Smooth muscle cell (in vitro differentiated cells): Measurements from ENCODE around the gene SLIRP. TPM values are rescaled to one million over a fixed set of nuclear protein-coding genes. Genes with fewer than 3 reads are reported as not detected.

ENCODE experiments used
- DNase-seq: peaks from one replicate; lab custom pipeline; 2025; ENCODE audit not compliant: unreplicated experiment; lab: John Stamatoyannopoulos, UW
- H2AFZ ChIP-seq: fragments of 200-600 bp; sonication (generic); 2 replicates; pipeline ENCODE4 v1.6.0; 2016; ENCODE audit warnings: antibody characterized with exemption, low read depth, mild to moderate bottlenecking
- H3F3A ChIP-seq: fragments of 200-600 bp; sonication (generic); 2 replicates; pipeline ENCODE4 v1.6.0; 2017; ENCODE audit warnings: antibody characterized with exemption, low read depth
- H3K27ac ChIP-seq: fragments of 200-600 bp; sonication (generic); 2 replicates; pipeline ENCODE4 v1.5.1; 2016; ENCODE audit warnings: low read depth, mild to moderate bottlenecking
- H3K27me3 ChIP-seq: fragments of 200-600 bp; sonication (generic); 2 replicates; pipeline ENCODE4 v1.6.1; 2016; ENCODE audit warnings: low read depth, mild to moderate bottlenecking
- H3K36me3 ChIP-seq: fragments of 200-600 bp; sonication (generic); 2 replicates; pipeline ENCODE4 v1.5.1; 2016; ENCODE audit warnings: low read depth
- H3K4me1 ChIP-seq: fragments of 200-600 bp; sonication (generic); 2 replicates; pipeline ENCODE4 v1.5.1; 2016; ENCODE audit warnings: low read depth
- H3K4me2 ChIP-seq: fragments of 200-600 bp; sonication (generic); 2 replicates; pipeline ENCODE4 v1.6.0; 2016; ENCODE audit warnings: mild to moderate bottlenecking
- H3K4me3 ChIP-seq: fragments of 200-600 bp; sonication (generic); 2 replicates; pipeline ENCODE4 v1.5.1; 2016; ENCODE audit warnings: mild to moderate bottlenecking
- H3K79me2 ChIP-seq: fragments of 200-600 bp; sonication (generic); 2 replicates; pipeline ENCODE4 v1.6.0; 2016; ENCODE audit warnings: low read depth, mild to moderate bottlenecking
- H3K9ac ChIP-seq: fragments of 200-600 bp; sonication (generic); 2 replicates; pipeline ENCODE4 v1.6.0; 2016; ENCODE audit warnings: low read depth
- H3K9me3 ChIP-seq: fragments of 200-600 bp; sonication (generic); replicated peaks from 2 replicates; pipeline ENCODE4 v1.5.1; 2016; ENCODE audit warnings: low read depth
- H4K20me1 ChIP-seq: fragments of 200-600 bp; sonication (generic); 2 replicates; pipeline ENCODE4 v1.6.0; 2016; ENCODE audit warnings: low read depth
- WGBS: methylation state at CpG from one replicate; pipeline ENCODE4 v1.1.7; 2016; ENCODE audit warnings: low lambda C conversion rate; 5-methylcytosine and 5-hydroxymethylcytosine counted together
- polyA plus RNA-seq: library from polyadenylated mRNA; unstranded; fragments of >200 nt; fragmentation: Nextera tagmentation; extraction: Ambion mirVana; gene quantifications from 2 replicates; pipeline ENCODE4 v1.2.1, GENCODE V29; 2016
- total RNA-seq: library from RNA; depleted of rRNA; stranded (reverse); fragments of >200 nt; gene quantifications from 2 replicates; pipeline ENCODE4 v1.2.3, GENCODE V29; 2014
- TF ChIP-seq, protein P1 (sequence below): fragments of 200-600 bp; sonication (generic); IDR thresholded peaks from 2 replicates; pipeline ENCODE4 v1.5.1; 2017; ENCODE audit warnings: borderline replicate concordance, mild to moderate bottlenecking, antibody characterized with exemption; ENCODE audit not compliant: insufficient read depth, poor library complexity, severe bottlenecking

The SLIRP gene
- total and polyA plus RNA-seq, 2 experiments from 2014 or later = 577 to 735 TPM

DNA sequence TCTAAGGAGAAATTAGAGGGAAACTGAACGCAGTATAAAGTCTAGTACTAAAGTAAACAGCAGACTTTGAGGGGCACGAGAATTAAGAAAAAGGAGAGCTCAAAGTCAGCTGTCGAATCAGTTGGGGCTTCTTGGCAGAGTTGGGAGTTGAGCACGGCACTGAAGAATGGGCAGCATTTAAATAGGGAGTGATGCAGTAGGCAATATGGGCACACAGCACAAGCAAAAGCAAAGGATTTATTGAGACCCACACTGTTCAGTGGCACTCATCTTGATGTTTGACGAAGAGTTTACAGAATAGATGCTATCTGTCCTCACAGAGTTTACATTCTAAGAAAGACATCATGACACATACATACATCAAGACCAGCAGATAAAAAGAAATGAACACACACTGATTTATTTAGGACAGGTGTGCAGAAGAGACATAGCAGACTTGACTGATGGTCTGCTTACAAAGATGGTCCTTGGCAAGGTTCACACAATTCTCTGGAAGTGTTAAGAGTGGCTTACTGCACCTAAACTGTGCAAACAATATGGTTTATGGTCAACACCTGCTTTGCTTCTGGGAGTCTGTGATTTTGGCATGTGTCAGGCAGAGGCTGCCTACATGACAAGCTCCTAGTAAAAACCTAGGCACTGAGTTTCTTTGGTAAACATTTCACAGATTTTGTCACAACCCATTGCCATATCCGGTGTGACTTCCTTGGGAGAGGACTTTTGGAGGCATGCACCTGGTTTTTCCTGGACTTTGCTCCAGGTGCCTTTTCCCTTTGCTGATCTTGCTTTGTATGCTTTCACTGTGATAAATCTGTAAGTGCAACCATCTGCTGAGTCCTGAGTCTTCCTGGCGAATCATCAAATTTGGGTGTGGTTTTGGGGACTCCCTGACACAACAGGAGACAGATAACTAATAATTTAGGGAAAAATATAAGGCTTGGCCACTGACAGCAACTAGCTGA lies 26.4 kb upstream of the SLIRP start:
- H3K4me1 ChIP-seq = no peaks in the 10 kb centered on the region
- H3K4me3 ChIP-seq = no peak overlapping the region
- H3K36me3 ChIP-seq = no peaks in the 10 kb centered on the region
- H3K9ac ChIP-seq = no peak overlapping the region
- H4K20me1 ChIP-seq = no peaks in the 10 kb centered on the region
- no peak for DNase-seq
- WGBS = 96% methylated on average over 7 of the region's 7 CpGs
- peak overlapping the region; percentile 20 for H3K4me2 ChIP-seq
- no peaks in the 10 kb centered on the region for H3F3A ChIP-seq
- H3K9me3 ChIP-seq = no peaks in the 10 kb centered on the region
- H3K79me2 ChIP-seq = no peaks in the 10 kb centered on the region
- no peaks in the 10 kb centered on the region for H3K27me3 ChIP-seq
- TF ChIP-seq, protein P1, sequence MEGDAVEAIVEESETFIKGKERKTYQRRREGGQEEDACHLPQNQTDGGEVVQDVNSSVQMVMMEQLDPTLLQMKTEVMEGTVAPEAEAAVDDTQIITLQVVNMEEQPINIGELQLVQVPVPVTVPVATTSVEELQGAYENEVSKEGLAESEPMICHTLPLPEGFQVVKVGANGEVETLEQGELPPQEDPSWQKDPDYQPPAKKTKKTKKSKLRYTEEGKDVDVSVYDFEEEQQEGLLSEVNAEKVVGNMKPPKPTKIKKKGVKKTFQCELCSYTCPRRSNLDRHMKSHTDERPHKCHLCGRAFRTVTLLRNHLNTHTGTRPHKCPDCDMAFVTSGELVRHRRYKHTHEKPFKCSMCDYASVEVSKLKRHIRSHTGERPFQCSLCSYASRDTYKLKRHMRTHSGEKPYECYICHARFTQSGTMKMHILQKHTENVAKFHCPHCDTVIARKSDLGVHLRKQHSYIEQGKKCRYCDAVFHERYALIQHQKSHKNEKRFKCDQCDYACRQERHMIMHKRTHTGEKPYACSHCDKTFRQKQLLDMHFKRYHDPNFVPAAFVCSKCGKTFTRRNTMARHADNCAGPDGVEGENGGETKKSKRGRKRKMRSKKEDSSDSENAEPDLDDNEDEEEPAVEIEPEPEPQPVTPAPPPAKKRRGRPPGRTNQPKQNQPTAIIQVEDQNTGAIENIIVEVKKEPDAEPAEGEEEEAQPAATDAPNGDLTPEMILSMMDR = no peak
- H2AFZ ChIP-seq = no peak overlapping the region
- peak overlapping the region; percentile 52 for H3K27ac ChIP-seq

DNA sequence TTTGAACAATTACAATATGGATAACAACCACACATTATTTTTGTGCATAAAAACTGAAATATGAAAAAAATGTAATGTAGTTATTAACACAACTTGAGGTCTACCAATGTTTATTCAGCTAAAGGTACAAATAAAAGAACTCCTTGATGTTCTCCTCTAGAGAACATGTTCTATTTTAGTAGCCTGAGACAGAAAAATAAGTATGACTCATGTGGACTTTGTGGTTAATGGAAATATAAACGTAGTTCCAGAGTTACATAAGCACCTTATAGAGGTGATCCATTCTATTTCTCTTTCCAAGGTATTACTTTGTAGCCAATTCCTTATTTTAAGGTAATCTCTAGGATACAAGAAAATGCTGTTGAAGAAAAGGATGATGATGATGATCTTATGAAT lies 25.7 kb upstream of the SLIRP start:
- Histone ChIP-seq H3K36me3 (no peaks in the 10 kb centered on the region), H3K4me3 (no peak overlapping the region), H3K27me3 (no peaks in the 10 kb centered on the region), H3K27ac (peak overlapping the region; percentile 52), H3K9me3 (no peaks in the 10 kb centered on the region), H4K20me1 (no peaks in the 10 kb centered on the region), H3K4me1 (no peaks in the 10 kb centered on the region), H3K79me2 (no peaks in the 10 kb centered on the region), H3F3A (no peaks in the 10 kb centered on the region), H2AFZ (no peak overlapping the region), H3K4me2 (peak overlapping the region; percentile 20), H3K9ac (no peak overlapping the region)
- no peak for DNase-seq
- TF ChIP-seq, protein P1 = no peak
- WGBS = 23% methylated on average over 1 of the region's 1 CpG

DNA sequence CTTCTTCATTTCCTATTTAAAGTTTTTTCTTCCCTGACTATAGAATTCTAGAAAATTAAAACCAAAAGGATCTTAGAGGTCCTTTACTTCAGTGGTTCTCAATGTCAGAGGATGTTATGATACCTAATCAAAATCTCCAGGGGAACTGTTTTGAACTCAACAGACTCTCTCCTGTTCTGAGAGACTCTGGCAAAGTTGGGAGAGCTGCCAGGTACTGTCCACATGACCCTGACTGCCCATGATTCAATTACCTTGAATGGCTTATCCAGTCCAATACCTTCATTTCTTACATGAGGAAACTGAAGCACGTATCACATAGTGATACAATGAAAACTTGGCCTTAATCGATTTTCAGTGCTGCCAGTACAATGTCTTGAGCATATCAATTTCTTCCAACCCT lies 16.6 kb upstream of the SLIRP start:
- Histone ChIP-seq H3K27ac (no peak overlapping the region), H4K20me1 (no peaks in the 10 kb centered on the region), H3K9me3 (no peaks in the 10 kb centered on the region), H3K4me1 (no peaks in the 10 kb centered on the region), H3K4me3 (no peak overlapping the region), H3K79me2 (no peaks in the 10 kb centered on the region), H3K9ac (no peak overlapping the region), H3K4me2 (no peak overlapping the region), H3K36me3 (peaks cover 6% of the 10 kb centered on the region), H3K27me3 (no peaks in the 10 kb centered on the region), H3F3A (no peaks in the 10 kb centered on the region), H2AFZ (no peak overlapping the region)
- TF ChIP-seq, protein P1 = no peak
- DNase-seq = no peak
- WGBS = 98% methylated on average over 2 of the region's 2 CpGs
